ENCODE results near the gene OR51M1. TPM values are rescaled to one million over a fixed set of nuclear protein-coding genes. Genes with fewer than 3 reads are reported as not detected.

Gene OR51M1
- total and polyA plus RNA-seq, 9 of the 15 experiments (the other 6 are each of a cell fraction or from before 2014, with no cell fraction given): 0.01 to 0.18 (median 0.04) TPM; not detected in 6

DNA sequence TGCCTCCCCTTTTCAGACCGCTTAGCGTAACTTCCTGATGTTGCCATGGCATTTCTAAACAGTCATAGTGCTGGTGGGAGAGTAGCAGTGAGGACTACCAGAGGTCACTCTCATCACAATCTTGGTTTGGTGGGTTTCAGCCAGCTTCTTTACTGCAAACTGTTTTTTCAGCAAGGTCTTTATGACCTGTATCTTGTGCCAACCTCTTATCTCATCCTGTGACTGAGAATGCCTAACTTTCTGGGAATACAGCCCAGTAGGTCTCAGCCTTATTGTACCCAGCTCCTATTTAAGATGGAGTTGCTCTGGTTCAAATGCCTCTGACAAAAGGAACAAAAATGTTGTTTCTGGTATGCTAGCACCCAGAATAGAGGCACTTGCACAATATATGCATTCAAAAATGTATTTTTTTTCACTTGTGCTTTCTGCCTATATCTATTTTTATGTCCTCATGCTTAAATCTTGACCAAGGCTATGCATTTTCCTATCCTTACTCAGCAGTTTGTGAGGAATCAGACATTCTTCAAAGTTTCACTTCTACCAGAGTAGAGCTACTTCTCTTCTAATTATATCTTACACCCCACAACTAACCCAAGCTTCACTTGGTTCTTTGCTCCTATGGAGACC, 16.1 kb upstream of the OR51M1 start (continued):
- TF ChIP-seq PML (IDR thresholded peaks at IDR 0.05; ENCODE audit: low read length) (no peak), ZBTB33 (CRISPR knock-in tag; IDR thresholded peaks at IDR 0.05) (no peak), ZNF134 (CRISPR knock-in tag; conservative IDR thresholded peaks at IDR 0.05) (no peak), ZNF280A (IDR thresholded peaks at IDR 0.05; ENCODE audit: low read depth, partially characterized antibody) (no peak), MAFK (IDR thresholded peaks at IDR 0.05; ENCODE audit: low read length) (peak; percentile 14; the same call in 1 of the 2 replicates)
- TF ChIP-seq, protein P1, sequence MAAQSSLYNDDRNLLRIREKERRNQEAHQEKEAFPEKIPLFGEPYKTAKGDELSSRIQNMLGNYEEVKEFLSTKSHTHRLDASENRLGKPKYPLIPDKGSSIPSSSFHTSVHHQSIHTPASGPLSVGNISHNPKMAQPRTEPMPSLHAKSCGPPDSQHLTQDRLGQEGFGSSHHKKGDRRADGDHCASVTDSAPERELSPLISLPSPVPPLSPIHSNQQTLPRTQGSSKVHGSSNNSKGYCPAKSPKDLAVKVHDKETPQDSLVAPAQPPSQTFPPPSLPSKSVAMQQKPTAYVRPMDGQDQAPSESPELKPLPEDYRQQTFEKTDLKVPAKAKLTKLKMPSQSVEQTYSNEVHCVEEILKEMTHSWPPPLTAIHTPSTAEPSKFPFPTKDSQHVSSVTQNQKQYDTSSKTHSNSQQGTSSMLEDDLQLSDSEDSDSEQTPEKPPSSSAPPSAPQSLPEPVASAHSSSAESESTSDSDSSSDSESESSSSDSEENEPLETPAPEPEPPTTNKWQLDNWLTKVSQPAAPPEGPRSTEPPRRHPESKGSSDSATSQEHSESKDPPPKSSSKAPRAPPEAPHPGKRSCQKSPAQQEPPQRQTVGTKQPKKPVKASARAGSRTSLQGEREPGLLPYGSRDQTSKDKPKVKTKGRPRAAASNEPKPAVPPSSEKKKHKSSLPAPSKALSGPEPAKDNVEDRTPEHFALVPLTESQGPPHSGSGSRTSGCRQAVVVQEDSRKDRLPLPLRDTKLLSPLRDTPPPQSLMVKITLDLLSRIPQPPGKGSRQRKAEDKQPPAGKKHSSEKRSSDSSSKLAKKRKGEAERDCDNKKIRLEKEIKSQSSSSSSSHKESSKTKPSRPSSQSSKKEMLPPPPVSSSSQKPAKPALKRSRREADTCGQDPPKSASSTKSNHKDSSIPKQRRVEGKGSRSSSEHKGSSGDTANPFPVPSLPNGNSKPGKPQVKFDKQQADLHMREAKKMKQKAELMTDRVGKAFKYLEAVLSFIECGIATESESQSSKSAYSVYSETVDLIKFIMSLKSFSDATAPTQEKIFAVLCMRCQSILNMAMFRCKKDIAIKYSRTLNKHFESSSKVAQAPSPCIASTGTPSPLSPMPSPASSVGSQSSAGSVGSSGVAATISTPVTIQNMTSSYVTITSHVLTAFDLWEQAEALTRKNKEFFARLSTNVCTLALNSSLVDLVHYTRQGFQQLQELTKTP (IDR thresholded peaks at IDR 0.05; ENCODE audit: low read depth in 1 of 2, partially characterized antibody in 2 of 2): no peak

Measured in K562 (cell line).